HCT116 (cell line): ENCODE results near the gene PLD1. TPM values are rescaled to one million over a fixed set of nuclear protein-coding genes. Genes with fewer than 3 reads are reported as not detected.

Experiments
- ATAC-seq: fragments of 200-7000 bp; cut with Tn5 transposase; 2 replicates; pipeline ENCODE4 v1.9.1; 2020; ENCODE audit warnings: mild to moderate bottlenecking, moderate library complexity
- BruUV-seq: library from RNA; stranded (reverse); fragments of 400-500 nt; replicated peaks from 2 replicates; lab custom pipeline; 2021; lab: Mats Ljungman, UMichigan
- CTCF ChIA-PET: fragments of 300-600 bp; sonication (Branson Sonifier 250); formaldehyde crosslinking; loops from one replicate; lab custom pipeline; 2021; ENCODE audit warnings: antibody characterized with exemption; lab: Charles Lee
- POLR2A ChIA-PET: fragments of 300-600, 350-600 bp; sonication (Branson Sonifier 250); formaldehyde crosslinking; loops from one replicate; lab custom pipeline; 2021; ENCODE audit warnings: antibody characterized with exemption; lab: Charles Lee
- RAD21 ChIA-PET, 2 experiments: fragments of 300-600 bp; sonication (Branson Sonifier 250); formaldehyde crosslinking; loops; one replicate each; lab custom pipeline; 2023; ENCODE audit warnings: low total read pairs in 2 of 2; ENCODE audit not compliant: uncharacterized antibody in 2 of 2, unreplicated experiment in 2 of 2, low non-redundant PET in 1 of 2; lab: Charles Lee
- DNase-seq: peaks from one replicate; pipeline ENCODE4 v3.0.0-alpha.2; 2010; ENCODE audit warnings: low read depth, low spot score
- H2AFZ ChIP-seq: fragments of 200-600 bp; shearing (Covaris generic), sonication (generic); 2 replicates; pipeline ENCODE4 v1.6.1; 2017; ENCODE audit warnings: low read depth, mixed run types, mixed read lengths, antibody characterized with exemption, low read length; ENCODE audit not compliant: poor library complexity, severe bottlenecking
- H3K27ac ChIP-seq: 2 replicates; pipeline ENCODE4 v1.5.1; 2012; ENCODE audit warnings: low read depth, low read length
- H3K27me3 ChIP-seq: fragments of 200-600 bp; sonication (generic); 2 replicates; pipeline ENCODE4 v1.6.1; 2016; ENCODE audit warnings: mixed run types, low read length, mixed read lengths; ENCODE audit not compliant: insufficient read depth
- H3K36me3 ChIP-seq, 2 experiments: fragments of 200-500 bp in 1 of 2; fragments of 200-600 bp in 1 of 2; sonication (Bioruptor generic) in 1 of 2; sonication (generic) in 1 of 2; 2 replicates each; pipeline versions ENCODE4 v1.5.1 to v1.6.1; 2014 to 2016; ENCODE audit warnings: low read length in 2 of 2, inconsistent platforms in 1 of 2, mixed read lengths in 1 of 2, mixed run types in 1 of 2; ENCODE audit not compliant: insufficient read depth in 2 of 2, control insufficient read depth in 1 of 2
- H3K4me1 ChIP-seq, 2 experiments: fragments of 200-600 bp in 1 of 2; sonication (generic) in 1 of 2; 2 replicates each; pipeline versions ENCODE4 v1.5.1 to v1.6.1; 2012 to 2017; ENCODE audit warnings: low read length in 2 of 2, inconsistent platforms in 1 of 2, mild to moderate bottlenecking in 1 of 2, mixed read lengths in 1 of 2, mixed run types in 1 of 2, moderate library complexity in 1 of 2; ENCODE audit not compliant: insufficient read depth in 2 of 2, control insufficient read depth in 1 of 2
- H3K4me2 ChIP-seq: fragments of 200-600 bp; sonication (generic); 2 replicates; pipeline ENCODE4 v1.6.1; 2017; ENCODE audit warnings: mixed run types, low read length, mixed read lengths
- H3K4me3 ChIP-seq, 2 experiments: fragments of 200-600 bp in 1 of 2; sonication (generic) in 1 of 2; replicated peaks in 1 of 2; 2 replicates each; pipeline ENCODE4 v1.5.1; 2011 to 2016; ENCODE audit warnings: low read length in 2 of 2, control low read depth in 1 of 2, low read depth in 1 of 2, mild to moderate bottlenecking in 1 of 2, mixed read lengths in 1 of 2, mixed run types in 1 of 2
- H3K79me2 ChIP-seq: fragments of 200-600 bp; sonication (generic); 2 replicates; pipeline ENCODE4 v1.6.1; 2017; ENCODE audit warnings: mild to moderate bottlenecking, mixed run types, low read length, moderate library complexity, mixed read lengths; ENCODE audit not compliant: insufficient read depth
- H3K9ac ChIP-seq: fragments of 200-600 bp; sonication (generic); 2 replicates; pipeline ENCODE4 v1.6.1; 2016; ENCODE audit warnings: low read length, mixed read lengths
- H3K9me2 ChIP-seq: fragments of 200-600 bp; sonication (generic), shearing (Covaris generic); 2 replicates; pipeline ENCODE4 v1.6.1; 2017; ENCODE audit warnings: mixed run types, mild to moderate bottlenecking, moderate library complexity; ENCODE audit not compliant: insufficient read depth
- H3K9me3 ChIP-seq, 2 experiments: fragments of 200-500 bp in 1 of 2; fragments of 200-600 bp in 1 of 2; sonication (Bioruptor generic) in 1 of 2; sonication (generic) in 1 of 2; 2 replicates each; pipeline ENCODE4 v1.6.1; 2014 to 2017; ENCODE audit warnings: low read length in 2 of 2, mixed read lengths in 2 of 2, inconsistent platforms in 1 of 2, low read depth in 1 of 2, mild to moderate bottlenecking in 1 of 2, mixed run types in 1 of 2, moderate library complexity in 1 of 2; ENCODE audit not compliant: control insufficient read depth in 1 of 2, insufficient read depth in 1 of 2
- H4K20me1 ChIP-seq: fragments of 200-600 bp; sonication (generic), shearing (Covaris generic); 2 replicates; pipeline ENCODE4 v1.6.1; 2017; ENCODE audit warnings: mixed run types, mild to moderate bottlenecking, moderate library complexity; ENCODE audit not compliant: insufficient read depth
- SIN3A ChIP-seq: IDR thresholded peaks from 2 replicates; pipeline ENCODE4 v1.6.1; 2012; ENCODE audit warnings: low read depth
- SP1 ChIP-seq: IDR thresholded peaks from 2 replicates; pipeline ENCODE4 v1.6.1; 2012; ENCODE audit warnings: low read depth
- ZFX ChIP-seq: fragments of 450-650 bp; IDR thresholded peaks from 2 replicates; pipeline ENCODE4 v1.6.1; 2017
- intact Hi-C: fragments of 100-400 bp; cut with micrococcal nuclease; formaldehyde crosslinking; loops from 2 replicates; pipeline ENCODE4 v1.10.0; 2022
- total RNA-seq: library from RNA; stranded (reverse); gene quantifications from one replicate; pipeline ENCODE4 v1.2.1, GENCODE V29; 2021; ENCODE audit not compliant: unreplicated experiment
- TF ChIP-seq, protein P1 (sequence below): IDR thresholded peaks from 2 replicates; pipeline ENCODE4 v1.6.1; 2011; ENCODE audit warnings: mild to moderate bottlenecking, low read length, moderate library complexity; ENCODE audit not compliant: insufficient replicate concordance; ENCODE audit errors: extremely low read depth
- TF ChIP-seq, protein P2 (sequence below): IDR thresholded peaks from 2 replicates; pipeline ENCODE4 v1.6.1; 2012
- TF ChIP-seq, protein P3 (sequence below): IDR thresholded peaks from 2 replicates; pipeline ENCODE4 v1.6.1; 2012

Gene PLD1
- total RNA-seq, 1 experiment from 2014 or later, result 8.4 TPM

DNA sequence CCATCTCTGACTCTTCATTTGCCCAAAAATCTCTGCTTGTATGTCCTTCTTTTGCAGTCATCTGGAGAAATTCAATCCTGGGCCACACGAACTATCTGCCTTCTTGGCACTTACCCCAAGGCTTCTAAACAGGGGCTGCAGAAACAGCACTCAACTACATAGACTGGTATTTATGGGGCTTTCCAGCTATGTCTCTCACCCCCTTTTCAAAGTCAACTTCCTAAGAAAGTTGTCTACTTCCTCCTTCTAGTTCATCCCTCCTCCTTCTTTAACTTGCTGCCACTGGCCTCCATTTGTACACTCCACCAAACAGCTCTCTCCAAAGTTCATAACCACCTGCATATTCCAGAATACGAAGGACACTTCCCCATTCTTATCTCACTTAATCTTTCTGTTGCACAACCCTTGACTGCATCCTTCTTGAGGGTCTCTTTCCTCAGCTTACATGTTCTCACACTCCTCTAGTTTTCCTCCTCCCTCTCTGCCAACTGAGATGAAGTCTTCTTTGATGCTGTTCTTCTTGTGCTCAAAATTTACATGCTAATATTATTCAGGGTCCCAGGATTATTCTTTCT, 55.2 kb downstream of the PLD1 start (continued):
- TF ChIP-seq, protein P1, sequence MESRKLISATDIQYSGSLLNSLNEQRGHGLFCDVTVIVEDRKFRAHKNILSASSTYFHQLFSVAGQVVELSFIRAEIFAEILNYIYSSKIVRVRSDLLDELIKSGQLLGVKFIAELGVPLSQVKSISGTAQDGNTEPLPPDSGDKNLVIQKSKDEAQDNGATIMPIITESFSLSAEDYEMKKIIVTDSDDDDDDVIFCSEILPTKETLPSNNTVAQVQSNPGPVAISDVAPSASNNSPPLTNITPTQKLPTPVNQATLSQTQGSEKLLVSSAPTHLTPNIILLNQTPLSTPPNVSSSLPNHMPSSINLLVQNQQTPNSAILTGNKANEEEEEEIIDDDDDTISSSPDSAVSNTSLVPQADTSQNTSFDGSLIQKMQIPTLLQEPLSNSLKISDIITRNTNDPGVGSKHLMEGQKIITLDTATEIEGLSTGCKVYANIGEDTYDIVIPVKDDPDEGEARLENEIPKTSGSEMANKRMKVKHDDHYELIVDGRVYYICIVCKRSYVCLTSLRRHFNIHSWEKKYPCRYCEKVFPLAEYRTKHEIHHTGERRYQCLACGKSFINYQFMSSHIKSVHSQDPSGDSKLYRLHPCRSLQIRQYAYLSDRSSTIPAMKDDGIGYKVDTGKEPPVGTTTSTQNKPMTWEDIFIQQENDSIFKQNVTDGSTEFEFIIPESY, result no peak
- TF ChIP-seq ZFX (no peak), SP1 (no peak), SIN3A (no peak)
- TF ChIP-seq, protein P2, sequence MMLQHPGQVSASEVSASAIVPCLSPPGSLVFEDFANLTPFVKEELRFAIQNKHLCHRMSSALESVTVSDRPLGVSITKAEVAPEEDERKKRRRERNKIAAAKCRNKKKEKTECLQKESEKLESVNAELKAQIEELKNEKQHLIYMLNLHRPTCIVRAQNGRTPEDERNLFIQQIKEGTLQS, result no peak

DNA sequence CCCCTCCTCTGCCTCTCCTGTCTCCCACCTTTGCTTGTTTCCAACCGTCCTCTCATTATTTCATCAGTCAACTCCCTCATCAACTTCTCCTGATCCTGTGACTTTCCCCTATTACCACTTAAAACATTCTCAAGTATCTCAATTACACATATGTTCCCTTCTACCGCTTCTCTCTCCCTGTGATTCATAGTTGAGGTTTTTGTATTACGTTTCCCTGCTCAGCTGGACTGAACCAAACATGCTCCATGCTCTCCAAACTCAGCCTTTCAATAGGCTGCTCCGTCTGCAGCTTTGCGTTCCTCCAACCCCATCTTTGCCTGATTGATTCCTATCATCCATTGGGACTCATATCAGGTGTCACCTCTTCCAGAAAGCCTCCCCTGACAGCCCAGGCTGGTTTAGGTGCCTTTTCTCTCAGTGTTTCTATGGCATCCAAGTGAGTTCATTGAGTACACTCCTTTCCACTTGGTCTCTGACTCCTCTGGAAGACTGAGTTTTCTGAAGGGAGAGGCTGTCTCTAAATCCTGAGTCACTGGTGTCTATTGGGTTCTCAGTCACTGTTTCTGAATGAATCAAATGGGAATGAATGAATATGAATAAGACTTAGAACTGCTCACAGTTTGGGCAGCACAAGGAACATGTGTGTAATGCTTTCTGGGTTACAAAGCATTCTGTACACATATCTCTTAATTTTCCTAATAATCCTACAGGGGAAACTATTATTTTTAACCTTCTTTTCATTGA, 56.4 kb downstream of the PLD1 start:
- Histone ChIP-seq H3K4me3 (no peak overlapping the region), H3K9ac (no peak overlapping the region), H3K4me2 (no peak overlapping the region), H3K36me3 (no peaks in the 10 kb centered on the region), H3K4me1 (no peaks in the 10 kb centered on the region), H4K20me1 (no peaks in the 10 kb centered on the region), H2AFZ (no peak overlapping the region), H3K79me2 (no peaks in the 10 kb centered on the region), H3K27ac (no peak overlapping the region), H3K9me3 (no peaks in the 10 kb centered on the region), H3K27me3 (peaks cover 17% of the 10 kb centered on the region; the same call in 1 of the 2 replicates), H3K9me2 (no peaks in the 10 kb centered on the region)
- intact Hi-C loops, result no loop called here
- ATAC-seq (no peak), DNase-seq (no peak)
- ChIA-PET POLR2A (no interaction called here), RAD21 (no interaction called here), CTCF (no interaction called here)
- TF ChIP-seq, protein P3, sequence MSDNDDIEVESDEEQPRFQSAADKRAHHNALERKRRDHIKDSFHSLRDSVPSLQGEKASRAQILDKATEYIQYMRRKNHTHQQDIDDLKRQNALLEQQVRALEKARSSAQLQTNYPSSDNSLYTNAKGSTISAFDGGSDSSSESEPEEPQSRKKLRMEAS, result no peak
- BruUV-seq, result no TSS peak
